H7 (cell line): ENCODE data around the gene CLEC16A. TPM values are rescaled to one million over a fixed set of nuclear protein-coding genes. Genes with fewer than 3 reads are reported as not detected.

Source experiments
- DNase-seq: peaks from one replicate; pipeline ENCODE4 v3.0.0; 2012
- H3K27me3 ChIP-seq: 2 replicates; pipeline ENCODE4 v1.6.0; 2011; ENCODE audit warnings: mild to moderate bottlenecking, low read length; ENCODE audit not compliant: control insufficient read depth, insufficient read depth
- H3K36me3 ChIP-seq: replicated peaks from 2 replicates; pipeline ENCODE4 v1.5.1; 2011; ENCODE audit warnings: low read length; ENCODE audit not compliant: control insufficient read depth, insufficient read depth
- H3K4me3 ChIP-seq: 2 replicates; pipeline ENCODE4 v1.5.1; 2011; ENCODE audit warnings: low read depth, mild to moderate bottlenecking, control low read depth, low read length, moderate library complexity; ENCODE audit not compliant: insufficient read depth
- total RNA-seq: library from RNA; depleted of rRNA; stranded (reverse); fragments of >200 nt; shearing (Covaris generic); gene quantifications from 2 replicates; pipeline ENCODE4 v1.2.3, GENCODE V29; 2014

Gene CLEC16A
- total RNA-seq, 1 experiment from 2014 or later, result 12.0 TPM

GRCh38 chr16:11072420-11073153 is 128.2 kb downstream of the CLEC16A start:
- no peaks in the 10 kb centered on the region for H3K36me3 ChIP-seq
- H3K27me3 ChIP-seq, result no peaks in the 10 kb centered on the region
- H3K4me3 ChIP-seq, result no peak overlapping the region
- no peak for DNase-seq

- Histone ChIP-seq H3K4me3 (no peak overlapping the region), H3K36me3 (no peaks in the 10 kb centered on the region), H3K27me3 (no peaks in the 10 kb centered on the region)
- DNase-seq, result no peak
These were observed 129.1 kb downstream of the CLEC16A start for GRCh38 chr16:11073407-11073999.

- no peak for DNase-seq
- Histone ChIP-seq H3K36me3 (no peaks in the 10 kb centered on the region), H3K4me3 (no peak overlapping the region), H3K27me3 (no peaks in the 10 kb centered on the region)
These were observed 129.8 kb downstream of the CLEC16A start for GRCh38 chr16:11074131-11074530.

DNA sequence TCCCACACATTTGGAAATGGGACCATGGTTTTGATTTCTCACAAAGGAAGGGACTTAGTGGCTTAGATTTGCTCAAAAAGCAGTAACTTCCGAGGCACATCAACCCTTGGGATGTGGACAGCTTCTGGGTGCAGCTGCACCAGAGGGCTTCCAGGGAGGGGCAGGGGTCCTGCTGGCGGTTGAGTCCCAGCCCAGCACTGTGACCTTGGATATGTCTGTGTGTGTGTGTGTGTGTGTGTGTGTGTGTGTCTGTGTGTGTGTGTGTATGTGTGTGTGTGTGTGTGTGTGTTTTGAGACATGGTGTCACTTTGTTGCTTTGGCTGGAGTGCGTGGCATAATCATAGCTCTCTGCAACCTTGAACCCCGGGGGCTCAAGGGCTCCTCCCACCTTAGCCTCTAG is 130.8 kb downstream of the CLEC16A start:
- Histone ChIP-seq H3K4me3 (no peak overlapping the region), H3K27me3 (no peaks in the 10 kb centered on the region), H3K36me3 (no peaks in the 10 kb centered on the region)
- no peak for DNase-seq

- Histone ChIP-seq H3K27me3 (no peaks in the 10 kb centered on the region), H3K4me3 (no peak overlapping the region), H3K36me3 (no peaks in the 10 kb centered on the region)
- DNase-seq, result no peak
These were observed 132.1 kb downstream of the CLEC16A start for GRCh38 chr16:11076259-11077018.

GRCh38 chr16:11078812-11079459 is 134.6 kb downstream of the CLEC16A start:
- Histone ChIP-seq H3K27me3 (no peaks in the 10 kb centered on the region), H3K36me3 (no peaks in the 10 kb centered on the region), H3K4me3 (no peak overlapping the region)
- no peak for DNase-seq

- Histone ChIP-seq H3K4me3 (no peak overlapping the region), H3K27me3 (no peaks in the 10 kb centered on the region)
- DNase-seq, result no peak
These were observed 135.4 kb downstream of the CLEC16A start for GRCh38 chr16:11079652-11080187.

DNA sequence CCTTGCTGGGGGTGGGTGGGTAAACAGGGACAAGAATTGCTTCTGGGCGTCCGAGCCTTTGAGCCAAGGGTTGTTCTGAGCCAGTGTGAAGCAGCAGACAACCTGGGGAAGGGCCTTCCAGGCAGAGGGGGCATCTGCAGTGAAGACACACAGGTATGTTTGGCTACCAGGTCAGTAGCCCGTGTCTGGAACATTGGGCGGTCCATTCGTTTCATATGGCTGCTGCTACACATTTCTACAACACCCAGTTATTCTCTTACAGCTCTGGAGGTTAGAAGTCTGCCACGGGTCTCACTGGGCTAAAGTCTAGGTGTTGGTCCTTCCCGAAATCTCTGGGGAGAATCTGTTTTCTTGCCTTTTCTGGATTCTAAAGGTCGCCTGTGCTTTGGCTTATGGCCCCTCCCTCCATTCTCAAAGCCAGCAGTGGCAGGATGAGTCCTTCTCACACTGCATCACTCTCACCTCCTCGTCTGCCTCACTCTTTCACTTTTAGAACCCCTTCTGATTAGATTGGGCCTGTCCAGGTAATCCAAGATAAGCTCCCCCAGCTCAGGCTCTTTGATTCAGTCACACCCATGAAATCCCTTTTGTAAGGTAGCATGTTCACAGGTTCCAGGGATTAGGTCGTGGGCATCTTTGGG is 136.1 kb downstream of the CLEC16A start:
- H3K27me3 ChIP-seq, result no peaks in the 10 kb centered on the region
- no peaks in the 10 kb centered on the region for H3K36me3 ChIP-seq
- no peak overlapping the region for H3K4me3 ChIP-seq
- no peak for DNase-seq

More at GRCh38 chr16:11079652-11080187, 135.4 kb downstream of the CLEC16A start:
- no peaks in the 10 kb centered on the region for H3K36me3 ChIP-seq

DNA sequence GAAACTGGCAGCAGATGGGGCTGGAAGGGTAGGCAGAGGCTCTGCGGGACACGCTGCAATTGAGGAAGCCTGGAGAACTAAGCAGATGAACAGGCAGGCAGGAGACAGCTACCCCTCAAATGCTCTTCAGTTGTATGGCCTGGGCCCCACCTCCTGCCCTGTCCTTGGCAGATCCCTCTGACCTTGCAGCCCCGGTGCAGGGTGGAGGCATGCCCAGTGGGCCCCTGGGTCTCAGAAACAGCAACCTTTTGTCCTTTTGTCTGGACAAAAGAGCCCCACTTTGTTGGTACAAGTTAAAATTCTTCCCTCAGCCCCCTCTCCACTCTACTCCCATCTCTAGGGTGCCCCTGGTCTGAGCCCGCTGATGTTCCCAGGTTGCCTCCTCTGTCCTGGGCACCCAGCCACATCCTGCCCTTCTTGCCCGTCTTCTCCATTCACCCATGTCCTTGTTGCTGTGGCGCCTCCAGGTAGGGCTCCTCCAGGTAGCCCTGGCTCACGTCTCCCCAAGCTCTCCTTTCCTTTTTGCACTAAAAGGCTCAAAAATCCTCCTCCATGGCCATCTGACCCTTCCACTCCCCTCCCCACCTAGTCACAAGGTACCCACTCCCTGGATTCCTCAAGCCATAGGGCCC is 136.8 kb downstream of the CLEC16A start:
- Histone ChIP-seq H3K27me3 (no peaks in the 10 kb centered on the region), H3K4me3 (no peak overlapping the region)

GRCh38 chr16:11082108-11082859 is 137.9 kb downstream of the CLEC16A start:
- Histone ChIP-seq H3K36me3 (no peaks in the 10 kb centered on the region), H3K27me3 (no peaks in the 10 kb centered on the region), H3K4me3 (no peak overlapping the region)
- no peak for DNase-seq

More for the DNA sequence above, 136.8 kb downstream of the CLEC16A start:
- no peak for DNase-seq
- H3K36me3 ChIP-seq, result no peaks in the 10 kb centered on the region

DNA sequence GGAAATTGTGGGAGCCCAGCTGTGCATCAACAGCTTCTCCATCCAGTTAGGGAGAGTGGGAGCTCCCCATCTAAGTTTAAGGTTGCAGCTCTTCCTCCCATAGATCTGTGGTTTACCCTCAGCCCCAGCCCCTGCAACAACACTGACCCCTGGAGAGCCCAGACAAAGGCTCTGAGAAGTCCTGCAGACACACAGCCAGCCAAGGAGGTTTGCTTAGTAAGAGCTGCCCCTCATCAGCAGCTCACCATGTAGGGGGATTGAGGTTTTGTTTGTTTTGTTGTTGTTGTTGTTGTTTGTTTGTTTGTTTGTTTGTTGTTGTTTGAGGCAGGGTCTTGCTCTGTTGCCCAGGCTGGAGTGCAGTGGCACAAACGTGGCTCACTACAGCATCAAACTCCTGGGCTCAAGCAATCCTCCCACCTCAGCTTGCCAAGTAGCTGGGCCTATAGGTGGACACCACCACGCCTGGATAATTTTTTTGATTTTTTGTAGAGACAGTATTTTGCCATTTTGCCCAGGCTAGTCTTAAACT is 138.6 kb downstream of the CLEC16A start:
- no peaks in the 10 kb centered on the region for H3K36me3 ChIP-seq
- H3K27me3 ChIP-seq, result no peaks in the 10 kb centered on the region
- DNase-seq, result no peak
- no peak overlapping the region for H3K4me3 ChIP-seq

DNA sequence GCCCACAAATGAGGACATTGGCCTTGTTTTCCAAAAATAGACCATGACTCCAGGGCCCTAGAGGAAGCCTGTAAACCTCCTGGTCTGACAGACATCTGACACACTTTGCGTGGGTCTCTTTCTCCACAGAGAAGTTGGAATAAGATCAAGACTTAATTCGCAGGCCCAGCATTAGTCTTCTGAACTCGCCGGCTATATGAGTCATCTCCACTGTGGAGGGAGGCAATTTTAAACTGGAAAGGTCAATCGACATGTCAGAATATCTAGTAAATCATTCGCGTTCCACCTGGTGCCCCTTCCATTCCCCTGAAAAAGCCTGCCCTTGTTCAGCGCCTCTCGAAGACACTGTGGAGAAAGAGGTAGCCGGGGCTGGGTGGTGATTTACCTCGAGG is 140.1 kb downstream of the CLEC16A start:
- H3K27me3 ChIP-seq, result no peaks in the 10 kb centered on the region
- no peak for DNase-seq
- H3K36me3 ChIP-seq, result no peaks in the 10 kb centered on the region
- H3K4me3 ChIP-seq, result no peak overlapping the region

GRCh38 chr16:11084876-11085485 is 140.6 kb downstream of the CLEC16A start:
- Histone ChIP-seq H3K4me3 (no peak overlapping the region), H3K27me3 (no peaks in the 10 kb centered on the region), H3K36me3 (no peaks in the 10 kb centered on the region)
- DNase-seq, result no peak
